ENCODE results near the gene FETUB. TPM values are rescaled to one million over a fixed set of nuclear protein-coding genes. Genes with fewer than 3 reads are reported as not detected.
A peak's percentile ranks its signal among the peaks of the same experiment; 100 is the strongest.

The FETUB gene
- total and polyA plus RNA-seq, 9 donors, result 0.04 to 0.55 (median 0.12) TPM; not detected in 4

- Histone ChIP-seq H3K27ac (ENCODE audit: low read length) (no peak overlapping the region), H3K36me3 (ENCODE audit: control insufficient read depth, insufficient read depth, low read length) (no peaks in the 10 kb centered on the region), H3K27me3 (ENCODE audit: control insufficient read depth, insufficient read depth, low read length) (no peaks in the 10 kb centered on the region), H3K4me3 (ENCODE audit: low read length) (no peak overlapping the region), H3K4me1 (ENCODE audit: control insufficient read depth, insufficient read depth, low read length) (no peaks in the 10 kb centered on the region), H3K9me3 (replicated peaks; ENCODE audit: control insufficient read depth, low read depth, low read length) (no peaks in the 10 kb centered on the region)
- no peak for DNase-seq
- no CpG with 5 or more reads among the region's 1 CpG for WGBS (ENCODE audit: insufficient coverage)
These were observed 8.7 kb downstream of the FETUB start for GRCh38 chr3:186648851-186649250.

DNA sequence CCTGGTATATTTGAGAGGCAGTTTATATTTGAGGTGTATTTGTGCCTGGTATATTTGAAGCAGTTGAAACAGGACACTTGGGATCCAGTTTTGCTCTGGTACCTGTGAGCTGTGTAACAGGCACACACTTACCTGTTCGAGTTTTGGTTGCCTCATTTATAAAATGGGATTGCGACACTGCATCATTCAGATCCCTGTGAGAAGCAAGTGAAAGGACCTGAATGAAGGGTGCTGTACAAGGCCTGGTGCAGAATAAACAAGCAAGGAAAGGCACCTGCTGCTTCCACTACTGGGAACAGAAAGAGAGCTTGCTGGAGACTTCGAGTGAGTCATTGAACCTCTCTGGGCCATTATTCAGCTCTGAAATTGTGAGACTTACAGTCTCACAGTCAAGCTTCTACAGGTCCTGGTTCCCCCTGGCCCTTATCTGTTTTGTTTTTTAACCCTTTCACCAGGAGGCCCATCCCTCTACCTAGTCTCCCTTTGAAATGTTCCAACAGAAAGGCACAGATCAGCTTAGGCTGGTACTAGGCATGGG is 11.5 kb downstream of the FETUB start:
- no peak for DNase-seq
- no peaks in the 10 kb centered on the region for H3K9me3 ChIP-seq (replicated peaks; ENCODE audit: control insufficient read depth, low read depth, low read length)
- no peak overlapping the region for H3K27ac ChIP-seq (ENCODE audit: low read length)
- H3K4me3 ChIP-seq (ENCODE audit: low read length), result no peak overlapping the region
- 95% methylated on average over 3 of the region's 3 CpGs for WGBS (ENCODE audit: insufficient coverage)
- no peaks in the 10 kb centered on the region for H3K4me1 ChIP-seq (ENCODE audit: control insufficient read depth, insufficient read depth, low read length)
- no peaks in the 10 kb centered on the region for H3K27me3 ChIP-seq (ENCODE audit: control insufficient read depth, insufficient read depth, low read length)
- no peaks in the 10 kb centered on the region for H3K36me3 ChIP-seq (ENCODE audit: control insufficient read depth, insufficient read depth, low read length)

DNA sequence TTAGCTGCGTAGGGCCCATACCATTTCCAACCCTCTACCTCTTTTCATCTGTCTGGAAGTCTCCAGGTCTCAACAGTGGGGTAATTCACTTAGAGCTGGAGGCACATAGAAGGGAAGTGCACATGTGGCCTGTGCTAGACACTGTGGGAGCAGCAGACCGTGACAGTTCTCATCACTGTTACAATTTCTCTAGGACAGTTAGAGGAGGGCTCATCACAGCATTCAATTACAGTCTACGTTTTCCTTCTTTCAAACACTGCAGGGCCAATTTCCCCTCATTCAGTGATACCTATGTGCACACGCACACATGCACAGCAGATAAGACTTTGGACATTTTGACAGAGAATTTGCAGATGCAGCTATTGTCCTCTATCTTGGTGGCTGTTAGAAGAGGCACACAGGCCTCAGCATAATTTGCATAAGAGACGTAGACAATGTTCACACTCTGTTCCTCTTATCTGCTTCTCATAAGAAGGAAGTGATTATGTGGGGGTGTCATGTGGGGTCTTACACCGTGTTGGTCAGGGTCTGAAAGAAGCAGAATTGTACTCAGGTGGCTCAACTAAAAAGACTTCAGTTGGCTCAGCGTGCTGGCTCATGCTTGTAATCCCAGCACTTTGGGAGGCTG is 13.0 kb downstream of the FETUB start:
- Histone ChIP-seq H3K4me1 (ENCODE audit: control insufficient read depth, insufficient read depth, low read length) (no peaks in the 10 kb centered on the region), H3K36me3 (ENCODE audit: control insufficient read depth, insufficient read depth, low read length) (no peaks in the 10 kb centered on the region), H3K27me3 (ENCODE audit: control insufficient read depth, insufficient read depth, low read length) (no peaks in the 10 kb centered on the region), H3K9me3 (replicated peaks; ENCODE audit: control insufficient read depth, low read depth, low read length) (no peaks in the 10 kb centered on the region), H3K4me3 (ENCODE audit: low read length) (no peak overlapping the region), H3K27ac (ENCODE audit: low read length) (no peak overlapping the region)
- DNase-seq, result no peak
- 76% methylated on average over 4 of the region's 7 CpGs for WGBS (ENCODE audit: insufficient coverage)

DNA sequence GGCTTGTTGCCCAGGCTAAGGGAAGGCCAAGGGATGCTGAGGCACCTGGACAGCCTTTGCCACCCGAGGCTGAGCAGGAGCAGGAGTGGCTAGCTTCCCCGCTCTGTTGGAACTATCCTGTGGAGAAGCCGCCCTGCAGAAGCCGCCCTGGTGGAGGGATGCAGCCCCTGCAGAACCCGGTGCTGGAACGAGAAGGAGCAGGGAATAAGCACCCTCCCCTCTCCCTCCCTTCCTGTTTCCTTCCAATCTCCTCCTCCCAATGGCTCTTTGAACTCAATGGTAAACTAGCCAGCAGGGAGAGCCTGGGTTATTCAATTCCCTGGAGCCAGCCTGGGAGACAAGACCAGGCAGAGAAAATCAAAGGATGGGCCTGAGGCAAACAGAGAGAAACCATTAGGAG is 13.8 kb downstream of the FETUB start:
- 4% methylated on average over 6 of the region's 6 CpGs for WGBS (ENCODE audit: insufficient coverage)
- Histone ChIP-seq H3K27ac (ENCODE audit: low read length) (no peak overlapping the region), H3K4me1 (ENCODE audit: control insufficient read depth, insufficient read depth, low read length) (no peaks in the 10 kb centered on the region), H3K9me3 (replicated peaks; ENCODE audit: control insufficient read depth, low read depth, low read length) (no peaks in the 10 kb centered on the region), H3K4me3 (ENCODE audit: low read length) (no peak overlapping the region), H3K36me3 (ENCODE audit: control insufficient read depth, insufficient read depth, low read length) (no peaks in the 10 kb centered on the region), H3K27me3 (ENCODE audit: control insufficient read depth, insufficient read depth, low read length) (no peaks in the 10 kb centered on the region)
- DNase-seq, result peak; percentile 5

DNA sequence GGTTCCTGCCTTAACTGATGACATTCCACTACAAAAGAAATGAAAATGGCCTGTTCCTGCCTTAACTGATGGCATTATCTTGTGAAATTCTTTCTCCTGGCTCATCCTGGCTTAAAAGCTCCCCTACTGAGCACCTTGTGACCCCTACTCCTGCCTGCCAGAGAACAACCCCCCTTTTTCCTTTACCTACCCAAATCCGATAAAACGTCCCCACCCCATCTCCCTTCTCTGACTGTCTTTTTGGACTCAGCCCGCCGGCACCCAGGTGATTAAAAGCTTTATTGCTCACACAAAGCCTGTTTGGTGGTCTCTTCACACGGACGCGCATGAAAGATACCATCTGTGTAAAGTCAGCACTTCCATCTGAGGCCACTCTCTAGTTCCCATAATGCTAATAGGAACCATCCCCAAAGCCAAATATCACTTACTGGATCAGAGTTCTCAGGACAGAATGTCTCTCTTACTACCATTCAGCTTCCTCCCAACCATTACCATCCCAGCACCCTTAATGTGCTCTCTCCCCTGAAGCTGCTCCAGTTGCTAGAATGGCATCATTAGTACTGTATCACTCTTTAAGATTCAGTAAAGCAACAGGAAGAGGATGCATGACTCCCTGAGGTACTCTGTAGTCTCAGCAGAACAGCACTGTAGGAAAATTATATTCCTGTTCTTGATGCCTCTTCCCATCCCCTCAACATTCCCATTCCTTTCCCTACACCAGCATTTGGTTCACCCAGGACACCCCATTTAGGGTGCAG is 23.3 kb downstream of the FETUB start:
- H3K4me1 ChIP-seq (ENCODE audit: control insufficient read depth, insufficient read depth, low read length), result no peaks in the 10 kb centered on the region
- H3K9me3 ChIP-seq (replicated peaks; ENCODE audit: control insufficient read depth, low read depth, low read length), result no peaks in the 10 kb centered on the region
- no peak overlapping the region for H3K4me3 ChIP-seq (ENCODE audit: low read length)
- DNase-seq, result no peak
- H3K36me3 ChIP-seq (ENCODE audit: control insufficient read depth, insufficient read depth, low read length), result no peaks in the 10 kb centered on the region
- no peak overlapping the region for H3K27ac ChIP-seq (ENCODE audit: low read length)
- WGBS (ENCODE audit: insufficient coverage), result 13% methylated on average over 7 of the region's 7 CpGs
- peaks cover 3% of the 10 kb centered on the region for H3K27me3 ChIP-seq (ENCODE audit: control insufficient read depth, insufficient read depth, low read length)

- Histone ChIP-seq H3K27me3 (ENCODE audit: control insufficient read depth, insufficient read depth, low read length) (peaks cover 3% of the 10 kb centered on the region), H3K27ac (ENCODE audit: low read length) (no peak overlapping the region), H3K9me3 (replicated peaks; ENCODE audit: control insufficient read depth, low read depth, low read length) (no peaks in the 10 kb centered on the region), H3K4me3 (ENCODE audit: low read length) (no peak overlapping the region), H3K36me3 (ENCODE audit: control insufficient read depth, insufficient read depth, low read length) (no peaks in the 10 kb centered on the region), H3K4me1 (ENCODE audit: control insufficient read depth, insufficient read depth, low read length) (no peaks in the 10 kb centered on the region)
- no peak for DNase-seq
These were observed 23.9 kb downstream of the FETUB start for GRCh38 chr3:186664119-186664495.

DNA sequence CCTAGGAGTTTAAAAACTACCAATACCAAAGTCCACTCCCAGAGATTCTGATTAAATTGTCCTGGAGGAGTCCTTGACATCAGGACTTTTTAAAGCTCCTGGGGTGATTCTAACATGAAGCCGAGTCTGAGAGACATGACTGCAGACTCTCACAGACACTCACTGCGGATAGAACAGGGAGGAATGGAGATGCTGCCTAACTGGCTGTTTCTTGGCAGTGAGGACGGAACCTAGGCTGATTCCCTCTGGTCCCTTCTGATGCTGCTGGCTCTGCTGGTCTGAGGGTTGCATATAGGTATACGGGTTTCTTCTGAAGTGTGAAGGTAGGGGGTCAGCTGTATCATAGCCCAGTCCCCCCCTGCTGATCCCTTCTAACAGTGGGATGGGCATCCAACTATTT is 24.3 kb downstream of the FETUB start:
- H3K9me3 ChIP-seq (replicated peaks; ENCODE audit: control insufficient read depth, low read depth, low read length), result no peaks in the 10 kb centered on the region
- no peak for DNase-seq
- H3K27me3 ChIP-seq (ENCODE audit: control insufficient read depth, insufficient read depth, low read length), result peaks cover 3% of the 10 kb centered on the region
- no peaks in the 10 kb centered on the region for H3K4me1 ChIP-seq (ENCODE audit: control insufficient read depth, insufficient read depth, low read length)
- H3K36me3 ChIP-seq (ENCODE audit: control insufficient read depth, insufficient read depth, low read length), result no peaks in the 10 kb centered on the region
- WGBS (ENCODE audit: insufficient coverage), result 59% methylated on average over 3 of the region's 4 CpGs
- no peak overlapping the region for H3K4me3 ChIP-seq (ENCODE audit: low read length)
- H3K27ac ChIP-seq (ENCODE audit: low read length), result no peak overlapping the region

DNA sequence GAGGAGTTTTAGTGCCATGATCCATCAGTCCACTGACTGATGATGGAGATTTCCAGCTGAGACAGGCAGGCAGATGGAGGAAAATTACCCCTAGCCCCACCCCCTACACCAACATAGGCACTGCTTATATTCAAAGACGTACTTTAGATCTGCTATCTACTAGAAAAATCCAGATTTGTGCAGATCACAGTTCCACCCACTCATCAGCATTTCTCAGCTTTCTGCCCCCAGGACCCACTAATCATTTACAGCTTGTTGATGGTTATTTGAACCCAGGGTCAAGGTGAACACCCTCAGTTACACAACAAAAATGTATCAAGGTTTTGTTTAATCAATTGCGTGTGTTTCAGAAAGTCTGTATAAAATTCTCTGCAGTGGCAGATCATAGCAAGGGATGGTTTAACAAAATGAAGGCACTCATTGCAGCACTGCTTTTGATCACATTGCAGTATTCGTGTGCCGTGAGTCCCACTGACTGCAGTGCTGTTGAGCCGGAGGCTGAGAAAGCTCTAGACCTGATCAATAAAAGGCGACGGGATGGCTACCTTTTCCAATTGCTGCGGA is 25.5 kb downstream of the FETUB start, which contains the start of gene HRG:
Gene HRG (plus strand): TSS at position 390 of the 564 bp plus-strand sequence. CDS start 18 bp downstream, at position 408.
- DNase-seq, result no peak
- no peaks in the 10 kb centered on the region for H3K4me1 ChIP-seq (ENCODE audit: control insufficient read depth, insufficient read depth, low read length)
- WGBS (ENCODE audit: insufficient coverage), result 66% methylated on average over 7 of the region's 8 CpGs
- H3K4me3 ChIP-seq (ENCODE audit: low read length), result no peak within 1 kb of the TSS
- H3K9me3 ChIP-seq (replicated peaks; ENCODE audit: control insufficient read depth, low read depth, low read length), result no peaks in the 10 kb centered on the region
- no peak within 1 kb of the TSS for H3K27ac ChIP-seq (ENCODE audit: low read length)
- no peaks in the 10 kb centered on the region for H3K36me3 ChIP-seq (ENCODE audit: control insufficient read depth, insufficient read depth, low read length)
- H3K27me3 ChIP-seq (ENCODE audit: control insufficient read depth, insufficient read depth, low read length), result peaks cover 3% of the 10 kb centered on the region

- Histone ChIP-seq H3K27ac (ENCODE audit: low read length) (no peak overlapping the region), H3K4me3 (ENCODE audit: low read length) (no peak overlapping the region), H3K27me3 (ENCODE audit: control insufficient read depth, insufficient read depth, low read length) (peaks cover 3% of the 10 kb centered on the region), H3K36me3 (ENCODE audit: control insufficient read depth, insufficient read depth, low read length) (no peaks in the 10 kb centered on the region), H3K4me1 (ENCODE audit: control insufficient read depth, insufficient read depth, low read length) (no peaks in the 10 kb centered on the region), H3K9me3 (replicated peaks; ENCODE audit: control insufficient read depth, low read depth, low read length) (no peaks in the 10 kb centered on the region)
- no peak for DNase-seq
- 67% methylated on average over 1 of the region's 6 CpGs for WGBS (ENCODE audit: insufficient coverage)
These were observed 28.2 kb downstream of the FETUB start for GRCh38 chr3:186668426-186668825.

DNA sequence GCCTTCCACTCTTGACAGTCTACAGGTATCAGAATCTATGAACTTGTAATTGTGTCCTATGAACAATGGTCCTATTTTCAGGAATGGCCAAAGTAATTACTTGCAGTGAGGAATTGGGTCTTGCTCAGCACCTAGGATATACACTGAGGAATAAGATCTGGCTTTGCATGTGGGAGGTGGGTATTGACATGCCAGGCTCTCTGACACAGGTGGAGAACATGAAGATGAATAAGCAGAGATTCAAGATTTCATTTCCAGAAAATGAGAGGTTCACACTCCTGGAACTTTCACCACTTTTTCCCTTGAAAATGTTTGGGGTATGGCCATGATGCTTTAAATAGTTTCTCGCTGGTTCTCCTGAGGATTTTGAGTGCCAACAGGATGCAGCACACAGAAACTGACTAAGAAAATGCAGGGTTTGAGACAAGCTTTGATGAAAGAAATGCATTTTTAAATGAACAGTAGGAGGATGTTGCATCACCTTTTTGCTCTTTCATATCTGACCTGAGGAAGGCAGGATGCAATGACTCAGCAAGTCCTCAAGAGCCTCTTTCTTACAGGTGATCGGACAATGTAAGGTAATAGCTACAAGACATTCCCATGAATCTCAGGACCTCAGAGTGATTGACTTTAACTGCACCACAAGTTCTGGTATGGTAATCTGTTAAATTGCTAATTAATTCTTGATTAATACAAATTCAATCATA is 29.3 kb downstream of the FETUB start:
- H3K36me3 ChIP-seq (ENCODE audit: control insufficient read depth, insufficient read depth, low read length), result no peaks in the 10 kb centered on the region
- peaks cover 2% of the 10 kb centered on the region for H3K27me3 ChIP-seq (ENCODE audit: control insufficient read depth, insufficient read depth, low read length)
- no peak overlapping the region for H3K27ac ChIP-seq (ENCODE audit: low read length)
- no peak overlapping the region for H3K4me3 ChIP-seq (ENCODE audit: low read length)
- 60% methylated on average over 1 of the region's 2 CpGs for WGBS (ENCODE audit: insufficient coverage)
- DNase-seq, result no peak
- no peaks in the 10 kb centered on the region for H3K4me1 ChIP-seq (ENCODE audit: control insufficient read depth, insufficient read depth, low read length)
- H3K9me3 ChIP-seq (replicated peaks; ENCODE audit: control insufficient read depth, low read depth, low read length), result no peaks in the 10 kb centered on the region

Measured in muscle of leg (tissue), 11 donors.